ENCODE measurements around the gene RAB35. TPM values are rescaled to one million over a fixed set of nuclear protein-coding genes. Genes with fewer than 3 reads are reported as not detected.
A peak's percentile ranks its signal among the peaks of the same experiment; 100 is the strongest.

RAB35 gene
- total RNA-seq, 1 donor from 2014 or later, result 57.7 TPM

GRCh38 chr12:120102189-120103043 lies 14.1 kb downstream of the RAB35 start:
- ATAC-seq, result peak; percentile 67

- peak; percentile 73 for ATAC-seq
Observed at GRCh38 chr12:120101617-120102016, 14.9 kb downstream of the RAB35 start.

GRCh38 chr12:120101182-120101581 lies 15.4 kb downstream of the RAB35 start:
- ATAC-seq, result no peak

GRCh38 chr12:120100630-120101029 lies 15.9 kb downstream of the RAB35 start:
- ATAC-seq, result peak; percentile 28

DNA sequence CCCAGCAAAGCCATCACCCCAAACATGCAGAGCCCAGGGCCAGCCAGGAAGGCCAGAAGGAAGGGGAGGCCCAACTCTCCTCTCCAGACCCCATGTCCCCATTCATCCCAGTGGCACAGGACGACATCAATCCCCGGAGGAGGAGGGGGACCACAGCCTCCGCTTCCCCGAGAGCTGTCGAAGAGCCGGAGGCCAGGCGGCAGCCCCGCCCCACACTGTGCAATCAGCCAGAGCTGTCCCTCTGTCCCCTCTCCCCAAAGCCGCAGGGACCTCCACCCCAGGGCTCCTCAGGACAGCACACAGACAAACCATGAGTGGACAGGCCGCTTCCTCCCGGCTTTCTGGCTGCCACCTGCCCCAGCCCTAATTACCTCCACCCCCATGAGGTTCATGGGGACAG lies 16.8 kb downstream of the RAB35 start:
- no peak for ATAC-seq

- no peak for ATAC-seq
Observed at GRCh38 chr12:120098756-120099470, 17.6 kb downstream of the RAB35 start.

GRCh38 chr12:120096671-120097202 lies 19.8 kb downstream of the RAB35 start:
- ATAC-seq, result no peak

DNA sequence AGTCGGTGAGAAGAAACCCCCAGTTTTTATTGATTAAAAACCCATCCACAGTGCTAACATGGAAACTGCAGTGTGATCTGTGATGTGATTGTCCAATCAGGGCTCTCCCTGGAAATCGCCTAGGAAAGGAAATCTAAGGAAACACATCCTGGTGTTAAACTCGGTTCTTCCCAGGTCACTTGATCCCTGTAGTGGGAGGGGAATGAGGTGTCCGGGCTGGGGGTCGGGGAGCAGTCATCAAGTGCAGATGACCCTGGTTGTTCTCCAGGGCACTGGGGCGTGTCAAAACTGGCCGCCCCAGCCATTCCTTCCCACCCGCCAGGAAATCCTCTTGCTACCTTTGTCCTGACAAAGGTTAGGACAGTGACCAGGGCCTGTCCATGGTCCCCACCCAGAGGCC lies 20.8 kb downstream of the RAB35 start:
- no peak for ATAC-seq

- ATAC-seq, result no peak
Observed at GRCh38 chr12:120095331-120095730, 21.2 kb downstream of the RAB35 start.

DNA sequence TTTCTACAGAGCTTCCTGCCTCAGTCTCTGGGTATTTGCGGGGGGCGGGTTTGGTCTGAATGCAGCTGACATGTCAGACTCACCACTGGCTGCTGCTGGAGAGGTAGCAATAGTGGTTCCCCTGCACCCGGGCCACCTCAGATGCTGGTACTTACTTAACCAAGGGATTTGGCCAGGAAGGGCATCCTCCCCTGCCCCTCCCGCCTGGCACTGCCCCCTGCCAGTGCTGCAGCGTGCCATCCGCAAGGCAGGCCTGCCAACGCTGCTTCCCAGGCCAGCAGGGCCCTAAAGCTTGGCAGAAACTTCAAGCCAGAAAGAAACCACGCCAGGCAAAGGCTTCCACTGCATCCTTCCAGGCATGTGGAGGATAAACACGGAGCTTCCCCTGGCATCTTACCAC lies 22.1 kb downstream of the RAB35 start:
- ATAC-seq, result no peak

DNA sequence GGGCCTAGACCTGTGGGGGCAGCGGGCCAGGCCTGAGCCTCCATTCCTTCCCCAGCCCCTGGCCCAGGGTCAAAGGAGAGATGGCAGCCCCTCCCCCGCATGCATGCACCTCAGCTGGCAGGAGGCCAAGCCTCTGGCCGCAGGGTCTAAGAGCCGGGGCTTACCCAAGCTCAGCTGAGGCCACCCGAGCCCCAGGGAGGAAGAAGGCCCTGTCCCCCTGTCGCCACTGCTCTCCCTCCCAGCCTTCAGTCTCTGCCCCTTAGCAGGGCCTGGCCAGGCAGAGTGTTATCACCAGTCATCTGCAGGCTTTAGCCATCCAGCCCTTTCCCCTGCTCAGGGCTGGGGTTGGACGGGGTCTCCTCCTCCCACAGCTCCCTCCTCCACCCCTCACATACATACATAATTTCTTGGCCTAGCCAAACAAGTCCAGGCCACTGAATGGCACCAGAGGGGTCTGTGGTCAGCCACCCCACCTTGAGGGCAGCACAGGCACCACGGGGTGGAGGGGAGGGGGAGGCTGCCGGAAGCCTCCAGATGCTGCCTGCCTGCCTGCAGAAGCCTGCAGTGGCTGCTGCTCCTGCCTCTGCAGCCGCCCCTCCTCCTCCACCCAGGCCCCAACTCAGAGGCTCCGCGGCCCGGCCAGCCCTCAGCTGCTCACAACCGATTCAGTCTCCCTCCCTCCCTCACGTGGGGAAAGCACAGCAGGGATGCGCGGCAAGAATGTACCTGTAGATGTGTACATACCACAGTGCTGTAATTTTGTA lies 22.8 kb downstream of the RAB35 start:
- ATAC-seq, result peak; percentile 6

DNA sequence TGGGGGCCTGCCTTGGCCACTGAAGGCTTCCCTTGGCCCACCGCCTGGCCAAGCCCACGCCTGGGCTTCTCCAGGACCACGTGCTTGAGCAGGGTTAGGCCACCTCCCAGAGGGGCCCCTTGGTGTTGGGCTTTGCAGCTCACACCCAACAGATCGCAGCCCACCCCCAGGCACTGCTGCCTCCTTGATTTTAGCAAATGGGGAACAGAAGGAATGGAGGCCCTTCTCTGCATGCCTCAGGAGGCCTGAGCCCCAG lies 23.3 kb downstream of the RAB35 start:
- peak; percentile 1 for ATAC-seq

- ATAC-seq, result no peak
Observed at GRCh38 chr12:120092551-120093335, 23.8 kb downstream of the RAB35 start.

- no peak for ATAC-seq
Observed at GRCh38 chr12:120091371-120092090, 25.0 kb downstream of the RAB35 start.

GRCh38 chr12:120090626-120091295 lies 25.8 kb downstream of the RAB35 start:
- no peak for ATAC-seq

DNA sequence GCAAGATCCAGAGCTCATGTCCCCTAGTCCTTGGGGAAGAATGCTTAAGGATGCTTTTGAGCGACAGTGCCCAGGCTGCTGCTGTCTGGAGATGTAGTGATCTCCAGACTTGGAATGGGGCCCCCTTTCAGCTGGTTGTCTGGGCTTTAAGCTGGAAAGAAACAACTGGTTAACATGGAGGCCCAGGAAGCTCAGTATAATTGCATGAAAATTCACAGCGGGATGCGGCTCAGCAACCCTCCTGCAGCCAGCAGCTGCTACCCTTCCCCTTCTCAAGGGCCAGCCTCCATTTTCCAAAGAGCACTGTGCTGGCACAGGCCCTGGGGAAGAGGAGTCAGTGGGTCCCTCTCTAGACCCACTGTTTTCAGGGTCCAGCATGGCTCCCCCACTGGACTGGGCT lies 26.3 kb downstream of the RAB35 start:
- ATAC-seq, result no peak

DNA sequence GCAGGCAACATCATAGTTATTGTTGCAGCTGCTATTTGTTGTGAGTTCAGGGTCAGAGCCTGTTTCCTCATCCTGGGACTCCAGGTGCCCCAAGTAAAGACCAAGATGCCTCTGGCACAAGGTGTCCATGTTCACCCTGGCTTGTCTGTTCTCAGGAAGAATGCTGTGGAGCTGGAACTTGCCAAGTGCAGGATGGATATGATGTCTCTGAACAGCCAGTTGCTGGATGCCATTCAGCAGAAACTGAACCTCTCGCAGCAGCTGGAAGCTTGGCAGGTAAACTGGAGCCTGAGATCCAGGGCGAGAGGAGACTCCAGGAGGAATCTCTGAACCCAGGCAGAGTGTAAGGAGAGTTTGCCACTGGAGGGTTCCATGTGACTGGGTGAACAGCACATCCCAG lies 26.8 kb downstream of the RAB35 start:
- ATAC-seq, result no peak

GRCh38 chr12:120089105-120089504 lies 27.4 kb downstream of the RAB35 start:
- no peak for ATAC-seq

DNA sequence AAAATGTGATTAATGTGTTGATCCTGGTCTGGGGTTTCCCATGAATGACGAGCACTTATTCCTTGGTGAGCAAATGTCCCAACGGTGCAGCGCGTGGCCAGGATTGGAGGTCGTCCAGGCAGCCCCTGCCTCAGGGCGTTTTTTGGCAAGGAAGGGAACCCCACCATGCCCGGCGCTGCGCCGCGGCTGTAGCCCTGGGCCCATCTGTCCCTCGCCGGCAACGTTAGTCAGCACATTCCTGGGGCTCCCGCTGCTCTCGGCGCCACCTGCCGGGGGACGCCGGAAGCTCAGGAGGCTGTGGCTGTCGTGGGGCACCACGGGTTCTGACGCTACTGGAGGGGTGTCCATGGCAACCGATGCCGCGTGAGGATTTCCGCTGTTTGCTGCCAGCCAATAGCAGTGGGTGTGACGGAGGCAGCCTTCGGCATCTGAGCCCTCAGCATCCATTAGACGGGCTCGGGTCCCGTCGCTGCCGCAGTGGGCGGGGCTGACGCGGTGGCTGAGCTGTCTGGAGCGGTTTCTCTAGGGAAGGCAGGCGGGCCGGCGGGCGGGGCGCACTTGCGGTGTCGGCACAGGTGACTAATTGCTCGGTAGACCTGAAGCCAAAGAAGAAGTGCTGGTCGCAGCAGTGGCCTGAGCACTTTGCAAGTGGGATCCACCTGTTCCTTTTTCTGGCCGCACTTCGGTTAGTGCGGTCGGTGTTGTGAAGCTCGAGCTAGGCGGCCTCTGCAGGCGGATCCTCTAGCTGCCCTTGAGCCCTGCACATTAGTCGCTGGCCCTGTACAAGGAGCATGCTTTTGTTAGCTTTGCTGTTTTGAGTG lies 29.5 kb downstream of the RAB35 start:
- ATAC-seq, result peak; percentile 96
